ENCODE data around the gene ARMC5. TPM values are rescaled to one million over a fixed set of nuclear protein-coding genes. Genes with fewer than 3 reads are reported as not detected.

Gene ARMC5
- total RNA-seq, 1 donor from 2014 or later: 5.4 TPM

GRCh38 chr16:31507929-31508705 is 48.8 kb downstream of the ARMC5 start, which contains the start of gene RUSF1:
Gene RUSF1, minus strand, starts transcription at chr16:31508391. Its CDS starts 18 bp downstream, at chr16:31508373.
- Mint-ChIP-seq H3K27ac (peak within 1 kb of the TSS; percentile 96), H3K9me3 (no peaks in the 10 kb centered on the region), H3K27me3 (ENCODE audit: insufficient read depth, low read depth) (peaks cover 8% of the 10 kb centered on the region), H3K4me1 (peaks cover 22% of the 10 kb centered on the region), H3K36me3 (no peaks in the 10 kb centered on the region), H3K4me3 (peak within 1 kb of the TSS; percentile 94)
- peak; percentile 97 for DNase-seq (ENCODE audit: low spot score)
- H3K9me3 ChIP-seq (ENCODE audit: low read depth): no peaks in the 10 kb centered on the region
- TF ChIP-seq CTCF (IDR thresholded peaks at IDR 0.05) (no peak), EZH2 (IDR thresholded peaks at IDR 0.05) (no peak), EZH2phosphoT487 (IDR thresholded peaks at IDR 0.05) (no peak)
- peak within 1 kb of the TSS; percentile 98 for H3K4me2 ChIP-seq
- peak within 1 kb of the TSS; percentile 96 for H3K4me3 ChIP-seq
- H2AFZ ChIP-seq (replicated peaks): peak within 1 kb of the TSS; percentile 78
- H3K36me3 ChIP-seq: no peaks in the 10 kb centered on the region
- peaks cover 15% of the 10 kb centered on the region for H3K79me2 ChIP-seq (ENCODE audit: low read depth)
- H3K27me3 ChIP-seq: no peaks in the 10 kb centered on the region
- H3F3A ChIP-seq (ENCODE audit: low read depth): no peaks in the 10 kb centered on the region
- peak within 1 kb of the TSS; percentile 81 for H3K9ac ChIP-seq
- peak within 1 kb of the TSS; percentile 48 for H3K27ac ChIP-seq
- no peaks in the 10 kb centered on the region for H4K20me1 ChIP-seq (ENCODE audit: low read depth)
- H3K4me1 ChIP-seq: peaks cover 13% of the 10 kb centered on the region

- Mint-ChIP-seq H3K36me3 (no peaks in the 10 kb centered on the region), H3K27me3 (ENCODE audit: insufficient read depth, low read depth) (peaks cover 8% of the 10 kb centered on the region), H3K4me1 (peaks cover 22% of the 10 kb centered on the region), H3K9me3 (no peaks in the 10 kb centered on the region), H3K4me3 (peak overlapping the region; percentile 94), H3K27ac (peak overlapping the region; percentile 96)
- Histone ChIP-seq H4K20me1 (ENCODE audit: low read depth) (no peaks in the 10 kb centered on the region), H3K4me2 (peak overlapping the region; percentile 98), H3K9ac (peak overlapping the region; percentile 81), H3K4me3 (peak overlapping the region; percentile 96), H3K36me3 (no peaks in the 10 kb centered on the region), H3K9me3 (ENCODE audit: low read depth) (no peaks in the 10 kb centered on the region), H2AFZ (replicated peaks) (peak overlapping the region; percentile 71), H3K4me1 (peaks cover 13% of the 10 kb centered on the region), H3K27ac (peak overlapping the region; percentile 48), H3K27me3 (no peaks in the 10 kb centered on the region), H3F3A (ENCODE audit: low read depth) (no peaks in the 10 kb centered on the region), H3K79me2 (ENCODE audit: low read depth) (peaks cover 15% of the 10 kb centered on the region)
- no peak for DNase-seq (ENCODE audit: low spot score)
- TF ChIP-seq CTCF (IDR thresholded peaks at IDR 0.05) (no peak), EZH2phosphoT487 (IDR thresholded peaks at IDR 0.05) (no peak), EZH2 (IDR thresholded peaks at IDR 0.05) (no peak)
These were observed 49.5 kb downstream of the ARMC5 start for GRCh38 chr16:31508706-31509195.

GRCh38 chr16:31513126-31513525 is 53.8 kb downstream of the ARMC5 start:
- peaks cover 11% of the 10 kb centered on the region for H3K4me1 Mint-ChIP-seq
- Histone ChIP-seq H3K4me1 (peaks cover 7% of the 10 kb centered on the region), H3K27me3 (no peaks in the 10 kb centered on the region), H3K4me3 (no peak overlapping the region), H3K79me2 (ENCODE audit: low read depth) (no peaks in the 10 kb centered on the region), H3F3A (ENCODE audit: low read depth) (no peaks in the 10 kb centered on the region), H2AFZ (replicated peaks) (no peak overlapping the region), H3K27ac (no peak overlapping the region), H3K4me2 (no peak overlapping the region), H3K9me3 (ENCODE audit: low read depth) (no peaks in the 10 kb centered on the region), H3K9ac (no peak overlapping the region), H4K20me1 (ENCODE audit: low read depth) (no peaks in the 10 kb centered on the region), H3K36me3 (no peaks in the 10 kb centered on the region)
- DNase-seq (ENCODE audit: low spot score): no peak
- H3K9me3 Mint-ChIP-seq: no peaks in the 10 kb centered on the region
- no peak overlapping the region for H3K27ac Mint-ChIP-seq
- TF ChIP-seq CTCF (IDR thresholded peaks at IDR 0.05): no peak
- TF ChIP-seq EZH2phosphoT487 (IDR thresholded peaks at IDR 0.05): no peak
- TF ChIP-seq EZH2 (IDR thresholded peaks at IDR 0.05): no peak
- peaks cover 7% of the 10 kb centered on the region for H3K27me3 Mint-ChIP-seq (ENCODE audit: insufficient read depth, low read depth)
- no peaks in the 10 kb centered on the region for H3K36me3 Mint-ChIP-seq
- H3K4me3 Mint-ChIP-seq: no peak overlapping the region
